PC-9 (cell line): ENCODE data around the gene FOXC1.

Source experiments
- EZH2 ChIP-seq: fragments of 200-600 bp; sonication (generic); IDR thresholded peaks from 2 replicates; pipeline ENCODE4 v1.8.0; 2017; ENCODE audit warnings: antibody characterized with exemption, low read depth
- TF ChIP-seq, protein P1 (sequence below): fragments of 200-600 bp; sonication (generic); conservative IDR thresholded peaks from 2 replicates; pipeline ENCODE4 v1.6.1; 2017; ENCODE audit warnings: mixed run types, antibody characterized with exemption, mild to moderate bottlenecking, moderate library complexity

DNA sequence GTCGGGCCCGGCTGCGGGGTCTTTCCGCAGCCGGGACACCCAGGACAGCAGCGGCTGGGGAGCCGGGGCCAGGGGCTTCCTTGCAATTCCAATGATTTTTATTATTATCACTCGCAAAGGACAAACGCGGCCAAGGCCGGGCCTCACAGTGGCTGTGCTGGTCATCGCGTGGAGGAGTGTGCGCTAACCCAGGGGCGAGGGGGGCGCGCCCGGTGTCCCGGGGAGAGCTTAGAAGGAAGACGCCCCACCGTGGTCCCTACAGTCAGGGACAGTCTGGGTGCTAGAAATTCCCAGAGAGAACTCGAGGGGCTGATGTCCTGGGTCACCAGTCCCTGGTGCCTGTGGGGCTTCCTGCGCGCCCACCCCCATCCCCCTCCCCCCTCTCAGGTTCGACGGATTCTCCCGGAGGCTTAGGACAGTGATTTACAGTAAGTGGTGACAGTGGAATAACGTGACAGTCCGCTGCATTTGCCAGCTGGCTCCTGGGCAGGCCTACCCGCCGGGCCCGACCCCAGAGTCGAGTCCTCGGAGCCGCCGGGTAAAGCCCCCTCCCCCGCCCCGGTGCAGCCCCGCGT is 9.5 kb downstream of the FOXC1 start:
- TF ChIP-seq, protein P1, sequence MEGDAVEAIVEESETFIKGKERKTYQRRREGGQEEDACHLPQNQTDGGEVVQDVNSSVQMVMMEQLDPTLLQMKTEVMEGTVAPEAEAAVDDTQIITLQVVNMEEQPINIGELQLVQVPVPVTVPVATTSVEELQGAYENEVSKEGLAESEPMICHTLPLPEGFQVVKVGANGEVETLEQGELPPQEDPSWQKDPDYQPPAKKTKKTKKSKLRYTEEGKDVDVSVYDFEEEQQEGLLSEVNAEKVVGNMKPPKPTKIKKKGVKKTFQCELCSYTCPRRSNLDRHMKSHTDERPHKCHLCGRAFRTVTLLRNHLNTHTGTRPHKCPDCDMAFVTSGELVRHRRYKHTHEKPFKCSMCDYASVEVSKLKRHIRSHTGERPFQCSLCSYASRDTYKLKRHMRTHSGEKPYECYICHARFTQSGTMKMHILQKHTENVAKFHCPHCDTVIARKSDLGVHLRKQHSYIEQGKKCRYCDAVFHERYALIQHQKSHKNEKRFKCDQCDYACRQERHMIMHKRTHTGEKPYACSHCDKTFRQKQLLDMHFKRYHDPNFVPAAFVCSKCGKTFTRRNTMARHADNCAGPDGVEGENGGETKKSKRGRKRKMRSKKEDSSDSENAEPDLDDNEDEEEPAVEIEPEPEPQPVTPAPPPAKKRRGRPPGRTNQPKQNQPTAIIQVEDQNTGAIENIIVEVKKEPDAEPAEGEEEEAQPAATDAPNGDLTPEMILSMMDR: no peak
- no peak for TF ChIP-seq EZH2
